Mesenchymal stem cell (in vitro differentiated cells and primary cell): ENCODE data around the gene HACD3.

Experiments
- DNase-seq: peaks from one replicate; pipeline ENCODE4 v3.0.0-alpha.2; 2013
- H2AFZ ChIP-seq: one replicate; pipeline ENCODE4 v1.6.1; 2013; ENCODE audit warnings: low read depth, mild to moderate bottlenecking, control low read depth, inconsistent platforms, low read length, moderate library complexity
- H2AK5ac ChIP-seq: 2 replicates; pipeline ENCODE4 v1.6.1; 2013; ENCODE audit warnings: low read length, moderate library complexity, mild to moderate bottlenecking, inconsistent platforms; ENCODE audit not compliant: severe bottlenecking
- H2BK120ac ChIP-seq: one replicate; pipeline ENCODE4 v1.6.1; 2013; ENCODE audit warnings: low read depth, mild to moderate bottlenecking, inconsistent platforms, low read length, moderate library complexity
- H2BK12ac ChIP-seq, 2 experiments: one replicate each; pipeline ENCODE4 v1.6.1; 2013; ENCODE audit warnings: inconsistent platforms in 2 of 2, low read length in 2 of 2, mild to moderate bottlenecking in 2 of 2, moderate library complexity in 2 of 2, control low read depth in 1 of 2
- H2BK15ac ChIP-seq: one replicate; pipeline ENCODE4 v1.6.1; 2013; ENCODE audit warnings: mild to moderate bottlenecking, low read depth, inconsistent platforms; ENCODE audit not compliant: poor library complexity, severe bottlenecking
- H2BK5ac ChIP-seq: 2 replicates; pipeline ENCODE4 v1.6.1; 2013; ENCODE audit warnings: low read depth, mild to moderate bottlenecking, low read length, control low read depth, inconsistent platforms; ENCODE audit not compliant: poor library complexity, severe bottlenecking
- H3K14ac ChIP-seq, 2 experiments: one replicate each; pipeline ENCODE4 v1.6.1; 2013; ENCODE audit warnings: inconsistent platforms in 2 of 2, low read length in 2 of 2, control low read depth in 1 of 2, mild to moderate bottlenecking in 1 of 2, moderate library complexity in 1 of 2
- H3K18ac ChIP-seq, 2 experiments: one replicate each; pipeline ENCODE4 v1.6.1; 2013; ENCODE audit warnings: inconsistent platforms in 2 of 2, low read length in 2 of 2, control low read depth in 1 of 2, low read depth in 1 of 2, mild to moderate bottlenecking in 1 of 2
- H3K23ac ChIP-seq, 2 experiments: one replicate each; pipeline ENCODE4 v1.6.1; 2013; ENCODE audit warnings: inconsistent platforms in 2 of 2, low read length in 2 of 2, mild to moderate bottlenecking in 2 of 2, moderate library complexity in 2 of 2, control low read depth in 1 of 2
- H3K27ac ChIP-seq: 2 replicates; pipeline ENCODE4 v1.5.1; 2013; ENCODE audit warnings: mild to moderate bottlenecking, moderate library complexity, low read length, control low read depth, inconsistent platforms; ENCODE audit not compliant: poor library complexity, severe bottlenecking
- H3K27me3 ChIP-seq, 2 experiments: 2 replicates each; pipeline versions ENCODE4 v1.6.1 to v1.7.0; 2013; ENCODE audit warnings: low read length in 2 of 2, mild to moderate bottlenecking in 2 of 2, moderate library complexity in 2 of 2, control low read depth in 1 of 2, inconsistent platforms in 1 of 2; ENCODE audit not compliant: control insufficient read depth in 1 of 2, insufficient read depth in 1 of 2
- H3K36me3 ChIP-seq, 2 experiments: 2 replicates each; pipeline versions ENCODE4 v1.6.1 to v1.7.0; 2013; ENCODE audit warnings: low read length in 2 of 2, control low read depth in 1 of 2, inconsistent platforms in 1 of 2, low read depth in 1 of 2, mild to moderate bottlenecking in 1 of 2; ENCODE audit not compliant: insufficient read depth in 2 of 2, control insufficient read depth in 1 of 2
- H3K4ac ChIP-seq, 2 experiments: one replicate each; pipeline ENCODE4 v1.6.1; 2013; ENCODE audit warnings: inconsistent platforms in 2 of 2, low read length in 2 of 2, mild to moderate bottlenecking in 2 of 2, moderate library complexity in 2 of 2, control low read depth in 1 of 2, low read depth in 1 of 2
- H3K4me1 ChIP-seq: 2 replicates; pipeline ENCODE4 v1.6.1; 2013; ENCODE audit warnings: low read depth, low read length, control low read depth; ENCODE audit not compliant: control insufficient read depth, insufficient read depth
- H3K4me2 ChIP-seq: 2 replicates; pipeline ENCODE4 v1.6.1; 2013; ENCODE audit warnings: low read length, mild to moderate bottlenecking, inconsistent platforms; ENCODE audit not compliant: poor library complexity, severe bottlenecking
- H3K4me3 ChIP-seq, 2 experiments: 2 replicates each; pipeline versions ENCODE4 v1.5.1 to v1.7.0; 2013; ENCODE audit warnings: low read length in 2 of 2, mild to moderate bottlenecking in 2 of 2, control low read depth in 1 of 2, low read depth in 1 of 2; ENCODE audit not compliant: insufficient read depth in 1 of 2
- H3K79me1 ChIP-seq: replicated peaks from 2 replicates; pipeline ENCODE4 v1.6.1; 2013; ENCODE audit warnings: mild to moderate bottlenecking, control low read depth, low read length, inconsistent platforms; ENCODE audit not compliant: poor library complexity, severe bottlenecking
- H3K9ac ChIP-seq: 2 replicates; pipeline ENCODE4 v1.7.0; 2013; ENCODE audit warnings: mild to moderate bottlenecking, low read length, moderate library complexity
- H3K9me3 ChIP-seq: 2 replicates; pipeline ENCODE4 v1.7.0; 2013; ENCODE audit warnings: mild to moderate bottlenecking, low read length; ENCODE audit not compliant: control insufficient read depth
- H4K8ac ChIP-seq: one replicate; pipeline ENCODE4 v1.6.1; 2013; ENCODE audit warnings: inconsistent platforms, mild to moderate bottlenecking, low read length, moderate library complexity
- H4K91ac ChIP-seq: one replicate; pipeline ENCODE4 v1.6.1; 2013; ENCODE audit warnings: mild to moderate bottlenecking, low read length, inconsistent platforms
- WGBS: methylation state at CpG from one replicate; pipeline ENCODE4 v1.1.7; 2013; ENCODE audit warnings: mixed read lengths; 5-methylcytosine and 5-hydroxymethylcytosine counted together

The HACD3 gene

GRCh38 chr15:65595960-65596359 lies 65.7 kb downstream of the HACD3 start:
- no peak overlapping the region for H3K4me2 ChIP-seq
- DNase-seq: no peak
- peaks cover 3% of the 10 kb centered on the region for H3K79me1 ChIP-seq
- H2AFZ ChIP-seq: no peak overlapping the region
- no peaks in the 10 kb centered on the region for H3K9me3 ChIP-seq
- no peaks in the 10 kb centered on the region for H3K27me3 ChIP-seq
- H2BK5ac ChIP-seq: no peak overlapping the region
- no peak overlapping the region for H4K91ac ChIP-seq
- WGBS: 100% methylated on average over 1 of the region's 3 CpGs
- H3K4me3 ChIP-seq: no peak overlapping the region
- H3K23ac ChIP-seq: no peak overlapping the region
- no peak overlapping the region for H2BK120ac ChIP-seq
- H3K4ac ChIP-seq: no peak overlapping the region
- H2AK5ac ChIP-seq: no peak overlapping the region
- H2BK12ac ChIP-seq: no peak overlapping the region
- H3K4me1 ChIP-seq: no peaks in the 10 kb centered on the region
- H4K8ac ChIP-seq: no peak overlapping the region
- H3K18ac ChIP-seq: no peak overlapping the region
- no peak overlapping the region for H3K9ac ChIP-seq
- no peak overlapping the region for H3K14ac ChIP-seq
- peaks cover 15 to 88% of the 10 kb centered on the region in 2 experiments for H3K36me3 ChIP-seq
- no peak overlapping the region for H2BK15ac ChIP-seq
- no peak overlapping the region for H3K27ac ChIP-seq

- Histone ChIP-seq H3K79me1 (peaks cover 11% of the 10 kb centered on the region), H3K4me2 (no peak overlapping the region), H2BK120ac (no peak overlapping the region), H2BK5ac (no peak overlapping the region), H3K18ac (no peak overlapping the region), H2AFZ (no peak overlapping the region), H2BK12ac (no peak overlapping the region), H4K8ac (no peak overlapping the region), H3K36me3 (peaks cover 12 to 82% of the 10 kb centered on the region in 2 experiments), H3K27ac (no peak overlapping the region), H3K9ac (no peak overlapping the region), H3K14ac (no peak overlapping the region), H3K9me3 (no peaks in the 10 kb centered on the region), H2AK5ac (no peak overlapping the region), H3K4me3 (no peak overlapping the region), H3K4ac (no peak overlapping the region), H2BK15ac (no peak overlapping the region), H4K91ac (no peak overlapping the region), H3K23ac (no peak overlapping the region), H3K27me3 (no peaks in the 10 kb centered on the region), H3K4me1 (no peaks in the 10 kb centered on the region)
- no CpG with 5 or more reads among the region's 2 CpGs for WGBS
- no peak for DNase-seq
Observed at GRCh38 chr15:65598468-65598867, 68.2 kb downstream of the HACD3 start.

- peaks cover 16 to 86% of the 10 kb centered on the region in 2 experiments for H3K36me3 ChIP-seq
- H3K4ac ChIP-seq: no peak overlapping the region
- H3K79me1 ChIP-seq: peaks cover 12% of the 10 kb centered on the region
- H3K14ac ChIP-seq: no peak overlapping the region
- H3K18ac ChIP-seq: no peak overlapping the region
- H2AK5ac ChIP-seq: no peak overlapping the region
- no peak overlapping the region for H2BK120ac ChIP-seq
- no peaks in the 10 kb centered on the region for H3K4me1 ChIP-seq
- H2AFZ ChIP-seq: no peak overlapping the region
- no peak overlapping the region for H2BK12ac ChIP-seq
- WGBS: 95% methylated on average over 5 of the region's 5 CpGs
- DNase-seq: no peak
- H3K9me3 ChIP-seq: no peaks in the 10 kb centered on the region
- no peak overlapping the region for H3K4me2 ChIP-seq
- no peak overlapping the region for H3K27ac ChIP-seq
- no peak overlapping the region for H4K91ac ChIP-seq
- no peak overlapping the region for H3K23ac ChIP-seq
- H3K9ac ChIP-seq: no peak overlapping the region
- no peaks in the 10 kb centered on the region for H3K27me3 ChIP-seq
- no peak overlapping the region for H3K4me3 ChIP-seq
- H2BK15ac ChIP-seq: no peak overlapping the region
- no peak overlapping the region for H2BK5ac ChIP-seq
- no peak overlapping the region for H4K8ac ChIP-seq
Observed at GRCh38 chr15:65599677-65600076, 69.4 kb downstream of the HACD3 start.

- H3K27me3 ChIP-seq: no peaks in the 10 kb centered on the region
- no peak overlapping the region for H3K4me2 ChIP-seq
- H3K4me3 ChIP-seq: no peak overlapping the region
- H4K8ac ChIP-seq: no peak overlapping the region
- H3K4me1 ChIP-seq: no peaks in the 10 kb centered on the region
- no peak overlapping the region for H2AFZ ChIP-seq
- peaks cover 16 to 68% of the 10 kb centered on the region in 2 experiments for H3K36me3 ChIP-seq
- peaks cover 14% of the 10 kb centered on the region for H3K79me1 ChIP-seq
- H3K9ac ChIP-seq: no peak overlapping the region
- no peak overlapping the region for H2AK5ac ChIP-seq
- H4K91ac ChIP-seq: no peak overlapping the region
- H2BK5ac ChIP-seq: no peak overlapping the region
- no peak overlapping the region for H3K4ac ChIP-seq
- H3K14ac ChIP-seq: no peak overlapping the region
- WGBS: 96% methylated on average over 2 of the region's 2 CpGs
- H2BK120ac ChIP-seq: no peak overlapping the region
- H2BK12ac ChIP-seq: no peak overlapping the region
- H3K18ac ChIP-seq: no peak overlapping the region
- no peak overlapping the region for H3K27ac ChIP-seq
- H3K23ac ChIP-seq: no peak overlapping the region
- no peak for DNase-seq
- no peak overlapping the region for H2BK15ac ChIP-seq
- no peaks in the 10 kb centered on the region for H3K9me3 ChIP-seq
Observed at GRCh38 chr15:65603134-65603533, 72.9 kb downstream of the HACD3 start.
